ENCODE data around the gene PALM3. TPM values are rescaled to one million over a fixed set of nuclear protein-coding genes. Genes with fewer than 3 reads are reported as not detected.

The PALM3 gene
- total and polyA plus RNA-seq, 2 experiments from 2014 or later, result 16.6 to 45.8 TPM

DNA sequence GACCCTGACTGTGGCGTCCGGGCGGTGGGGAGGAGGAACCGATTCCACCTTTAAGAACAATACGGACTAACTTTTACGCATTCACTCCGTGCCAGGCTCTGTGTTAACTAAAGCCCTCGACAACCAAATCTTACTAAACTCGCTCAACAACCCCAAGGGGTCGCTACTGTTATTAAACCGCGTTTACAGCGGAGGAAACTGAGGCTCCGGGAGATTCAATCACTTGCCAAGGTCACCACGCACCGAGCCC lies 27.5 kb upstream of the PALM3 start:
- peaks cover 12% of the 10 kb centered on the region for H3K4me1 ChIP-seq (ENCODE audit: insufficient read depth)
- Mint-ChIP-seq H3K4me3 (peak overlapping the region; percentile 75), H3K27me3 (ENCODE audit: insufficient read depth, low read depth, poor library complexity) (peaks cover 25% of the 10 kb centered on the region), H3K4me1 (peaks cover 15% of the 10 kb centered on the region), H3K9me3 (peaks cover 10% of the 10 kb centered on the region), H3K36me3 (ENCODE audit: low read depth) (peaks cover 23% of the 10 kb centered on the region), H3K27ac (no peak overlapping the region)
- H3K36me3 ChIP-seq (ENCODE audit: insufficient read depth), result peaks cover 9% of the 10 kb centered on the region; the same call in 1 of the 2 replicates
- no peak overlapping the region for H2AFZ ChIP-seq
- DNase-seq (ENCODE audit: low spot score) (peak; percentile 75), ATAC-seq (no peak)
- no peaks in the 10 kb centered on the region for H3K79me2 ChIP-seq (replicated peaks; ENCODE audit: insufficient read depth)
- peaks cover 30% of the 10 kb centered on the region for H3F3A ChIP-seq (replicated peaks; ENCODE audit: low read depth)
- no peak overlapping the region for H3K27ac ChIP-seq (ENCODE audit: low read depth)
- H3K9me2 ChIP-seq (ENCODE audit: insufficient read depth), result no peaks in the 10 kb centered on the region
- H4K20me1 ChIP-seq (replicated peaks; ENCODE audit: insufficient read depth), result 0 out of 2 replicates have a peak, but pooled peaks cover 6% of the 10 kb centered on the region
- H3K4me3 ChIP-seq, result peak overlapping the region; percentile 56
- H3K4me2 ChIP-seq, result peak overlapping the region; percentile 72
- H3K27me3 ChIP-seq (ENCODE audit: insufficient read depth), result peaks cover 36% of the 10 kb centered on the region
- TF ChIP-seq EZH2 (IDR thresholded peaks at IDR 0.05; ENCODE audit: low read depth, unreplicated experiment), result no peak
- TF ChIP-seq, protein P1, sequence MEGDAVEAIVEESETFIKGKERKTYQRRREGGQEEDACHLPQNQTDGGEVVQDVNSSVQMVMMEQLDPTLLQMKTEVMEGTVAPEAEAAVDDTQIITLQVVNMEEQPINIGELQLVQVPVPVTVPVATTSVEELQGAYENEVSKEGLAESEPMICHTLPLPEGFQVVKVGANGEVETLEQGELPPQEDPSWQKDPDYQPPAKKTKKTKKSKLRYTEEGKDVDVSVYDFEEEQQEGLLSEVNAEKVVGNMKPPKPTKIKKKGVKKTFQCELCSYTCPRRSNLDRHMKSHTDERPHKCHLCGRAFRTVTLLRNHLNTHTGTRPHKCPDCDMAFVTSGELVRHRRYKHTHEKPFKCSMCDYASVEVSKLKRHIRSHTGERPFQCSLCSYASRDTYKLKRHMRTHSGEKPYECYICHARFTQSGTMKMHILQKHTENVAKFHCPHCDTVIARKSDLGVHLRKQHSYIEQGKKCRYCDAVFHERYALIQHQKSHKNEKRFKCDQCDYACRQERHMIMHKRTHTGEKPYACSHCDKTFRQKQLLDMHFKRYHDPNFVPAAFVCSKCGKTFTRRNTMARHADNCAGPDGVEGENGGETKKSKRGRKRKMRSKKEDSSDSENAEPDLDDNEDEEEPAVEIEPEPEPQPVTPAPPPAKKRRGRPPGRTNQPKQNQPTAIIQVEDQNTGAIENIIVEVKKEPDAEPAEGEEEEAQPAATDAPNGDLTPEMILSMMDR (conservative IDR thresholded peaks at IDR 0.05; ENCODE audit: low read depth in 2 of 2), result peak; percentile 45 to 50

DNA sequence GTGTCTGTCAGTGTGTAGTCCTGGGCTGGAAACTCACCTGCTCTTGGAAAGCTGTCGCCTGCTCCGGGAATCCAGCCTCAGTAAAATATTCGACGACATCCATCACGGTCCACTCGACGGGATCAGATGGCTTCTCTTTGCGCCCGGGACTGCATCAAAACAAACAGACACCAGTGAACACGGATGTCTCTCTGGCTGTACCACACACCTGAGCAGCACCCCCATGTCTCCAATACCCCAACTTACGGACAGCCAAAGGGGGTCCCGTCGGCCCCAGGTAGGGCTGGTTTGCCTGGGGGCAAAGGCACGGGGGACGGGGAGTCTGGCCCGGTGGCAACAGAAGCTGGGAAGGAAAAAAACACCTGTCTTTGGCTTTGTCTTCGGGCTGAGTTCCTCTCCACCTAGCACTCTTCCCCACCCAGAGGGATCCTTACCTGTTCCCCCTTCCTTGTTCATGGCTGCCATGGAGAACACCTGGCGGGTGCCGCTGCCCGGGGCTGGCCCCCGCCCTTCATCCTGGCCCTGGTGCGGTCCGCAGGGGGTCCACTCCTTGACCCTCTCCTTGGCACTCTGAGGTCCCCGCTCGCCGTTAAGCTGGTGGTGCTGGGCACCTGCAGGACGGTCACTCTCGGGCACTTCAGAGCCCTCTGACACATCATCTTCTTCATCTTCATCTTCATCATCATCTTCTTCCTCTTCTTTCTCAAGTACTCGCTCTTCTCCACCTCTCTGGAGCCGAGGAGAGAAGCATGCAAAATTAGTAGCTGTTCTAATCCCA lies 26.9 kb upstream of the PALM3 start:
- peak overlapping the region; percentile 72 for H3K4me2 ChIP-seq
- H3K4me3 Mint-ChIP-seq, result peak overlapping the region; percentile 75
- peaks cover 25% of the 10 kb centered on the region for H3K27me3 Mint-ChIP-seq (ENCODE audit: insufficient read depth, low read depth, poor library complexity)
- no peak for ATAC-seq
- peaks cover 15% of the 10 kb centered on the region for H3K4me1 Mint-ChIP-seq
- H4K20me1 ChIP-seq (replicated peaks; ENCODE audit: insufficient read depth), result 0 out of 2 replicates have a peak, but pooled peaks cover 6% of the 10 kb centered on the region
- no peak overlapping the region for H3K27ac ChIP-seq (ENCODE audit: low read depth)
- H3K4me1 ChIP-seq (ENCODE audit: insufficient read depth), result peaks cover 12% of the 10 kb centered on the region
- peaks cover 30% of the 10 kb centered on the region for H3F3A ChIP-seq (replicated peaks; ENCODE audit: low read depth)
- H3K79me2 ChIP-seq (replicated peaks; ENCODE audit: insufficient read depth), result no peaks in the 10 kb centered on the region
- H3K36me3 Mint-ChIP-seq (ENCODE audit: low read depth), result peaks cover 23% of the 10 kb centered on the region
- H3K36me3 ChIP-seq (ENCODE audit: insufficient read depth), result peaks cover 9% of the 10 kb centered on the region; the same call in 1 of the 2 replicates
- peaks cover 42% of the 10 kb centered on the region for H3K27me3 ChIP-seq (ENCODE audit: insufficient read depth)
- no peak for TF ChIP-seq EZH2 (IDR thresholded peaks at IDR 0.05; ENCODE audit: low read depth, unreplicated experiment)
- no peak for TF ChIP-seq EZH2phosphoT487 (IDR thresholded peaks at IDR 0.05; ENCODE audit: unreplicated experiment)
- no peak for TF ChIP-seq CREB1 (CRISPR knock-in tag; IDR thresholded peaks at IDR 0.05; ENCODE audit: low read depth)
- no peak for TF ChIP-seq NANOG (IDR thresholded peaks at IDR 0.05; ENCODE audit: borderline replicate concordance)
- no peak for TF ChIP-seq STAT1 (IDR thresholded peaks at IDR 0.05; ENCODE audit: unreplicated experiment)
- TF ChIP-seq POLR2AphosphoS5 (IDR thresholded peaks at IDR 0.05; ENCODE audit: low read depth), result no peak
- TF ChIP-seq, protein P2, sequence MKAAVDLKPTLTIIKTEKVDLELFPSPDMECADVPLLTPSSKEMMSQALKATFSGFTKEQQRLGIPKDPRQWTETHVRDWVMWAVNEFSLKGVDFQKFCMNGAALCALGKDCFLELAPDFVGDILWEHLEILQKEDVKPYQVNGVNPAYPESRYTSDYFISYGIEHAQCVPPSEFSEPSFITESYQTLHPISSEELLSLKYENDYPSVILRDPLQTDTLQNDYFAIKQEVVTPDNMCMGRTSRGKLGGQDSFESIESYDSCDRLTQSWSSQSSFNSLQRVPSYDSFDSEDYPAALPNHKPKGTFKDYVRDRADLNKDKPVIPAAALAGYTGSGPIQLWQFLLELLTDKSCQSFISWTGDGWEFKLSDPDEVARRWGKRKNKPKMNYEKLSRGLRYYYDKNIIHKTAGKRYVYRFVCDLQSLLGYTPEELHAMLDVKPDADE (IDR thresholded peaks at IDR 0.05), result no peak
- no peak for TF ChIP-seq ZNF114 (CRISPR knock-in tag; IDR thresholded peaks at IDR 0.05)
- TF ChIP-seq, protein P1 (conservative IDR thresholded peaks at IDR 0.05; ENCODE audit: low read depth in 2 of 2), result no peak
- TF ChIP-seq JUNB (IDR thresholded peaks at IDR 0.05; ENCODE audit: unreplicated experiment), result no peak
- H2AFZ ChIP-seq, result no peak overlapping the region
- DNase-seq (ENCODE audit: low spot score), result no peak
- H3K4me3 ChIP-seq, result peak overlapping the region; percentile 56
- no peaks in the 10 kb centered on the region for H3K9me2 ChIP-seq (ENCODE audit: insufficient read depth)
- peaks cover 9% of the 10 kb centered on the region for H3K9me3 Mint-ChIP-seq
- no peak overlapping the region for H3K27ac Mint-ChIP-seq

All from GM23338 (cell line).